HG03457 (cell line): ENCODE measurements around the gene FLNA.
A peak's percentile ranks its signal among the peaks of the same experiment; 100 is the strongest.
"Not testable (repeated sequence)": the region's sequence is repeated elsewhere in the genome, so short reads cannot be mapped to it uniquely, and the experiment has no call there.

ENCODE experiments used
- ATAC-seq: cut with Tn5 transposase; IDR thresholded peaks from one replicate; pipeline ENCODE4 v1.9.1; 2021; ENCODE audit warnings: moderate number of reproducible peaks; ENCODE audit not compliant: unreplicated experiment

Gene FLNA

GRCh38 chrX:154343620-154344019 lies 30.8 kb downstream of the FLNA start:
- peak; percentile 32 for ATAC-seq

GRCh38 chrX:154343063-154343462 lies 31.4 kb downstream of the FLNA start:
- ATAC-seq, result not testable (repeated sequence)

- peak; percentile 57 for ATAC-seq
These were observed 32.8 kb downstream of the FLNA start for GRCh38 chrX:154341399-154342298.

- no peak for ATAC-seq
These were observed 39.9 kb downstream of the FLNA start for GRCh38 chrX:154334496-154334895.

- ATAC-seq, result no peak
These were observed 40.6 kb downstream of the FLNA start for GRCh38 chrX:154333837-154334271.

GRCh38 chrX:154333116-154333515 lies 41.3 kb downstream of the FLNA start:
- ATAC-seq, result no peak

GRCh38 chrX:154332561-154332960 lies 41.9 kb downstream of the FLNA start:
- no peak for ATAC-seq

- ATAC-seq, result no peak
These were observed 45.1 kb downstream of the FLNA start for GRCh38 chrX:154329294-154329693.

GRCh38 chrX:154328646-154329045 lies 45.8 kb downstream of the FLNA start:
- ATAC-seq, result no peak

GRCh38 chrX:154327038-154327820 lies 47.2 kb downstream of the FLNA start:
- no peak for ATAC-seq

- no peak for ATAC-seq
These were observed 48.9 kb downstream of the FLNA start for GRCh38 chrX:154325541-154325940.

GRCh38 chrX:154323537-154323936 lies 50.9 kb downstream of the FLNA start:
- ATAC-seq, result no peak

- ATAC-seq, result no peak
These were observed 51.5 kb downstream of the FLNA start for GRCh38 chrX:154322890-154323289.

GRCh38 chrX:154321594-154321993 lies 52.8 kb downstream of the FLNA start:
- ATAC-seq, result no peak

GRCh38 chrX:154321152-154321551 lies 53.3 kb downstream of the FLNA start:
- ATAC-seq, result no peak

- no peak for ATAC-seq
These were observed 54.0 kb downstream of the FLNA start for GRCh38 chrX:154320406-154320805.

GRCh38 chrX:154317391-154317995 lies 56.9 kb downstream of the FLNA start:
- ATAC-seq, result no peak

- ATAC-seq, result no peak
These were observed 59.0 kb downstream of the FLNA start for GRCh38 chrX:154315416-154315815.

- no peak for ATAC-seq
These were observed 61.3 kb downstream of the FLNA start for GRCh38 chrX:154313147-154313546.

GRCh38 chrX:154312116-154312515 lies 62.3 kb downstream of the FLNA start:
- ATAC-seq, result no peak
